HG03354 (cell line): ENCODE results near the gene MAPT.
"Not testable (repeated sequence)": the region's sequence is repeated elsewhere in the genome, so short reads cannot be mapped to it uniquely, and the experiment has no call there.

Experiments used
- ATAC-seq: cut with Tn5 transposase; IDR thresholded peaks from one replicate; pipeline ENCODE4 v1.9.1; 2021; ENCODE audit warnings: mild to moderate bottlenecking; ENCODE audit not compliant: unreplicated experiment, poor library complexity, severe bottlenecking

Gene MAPT

DNA sequence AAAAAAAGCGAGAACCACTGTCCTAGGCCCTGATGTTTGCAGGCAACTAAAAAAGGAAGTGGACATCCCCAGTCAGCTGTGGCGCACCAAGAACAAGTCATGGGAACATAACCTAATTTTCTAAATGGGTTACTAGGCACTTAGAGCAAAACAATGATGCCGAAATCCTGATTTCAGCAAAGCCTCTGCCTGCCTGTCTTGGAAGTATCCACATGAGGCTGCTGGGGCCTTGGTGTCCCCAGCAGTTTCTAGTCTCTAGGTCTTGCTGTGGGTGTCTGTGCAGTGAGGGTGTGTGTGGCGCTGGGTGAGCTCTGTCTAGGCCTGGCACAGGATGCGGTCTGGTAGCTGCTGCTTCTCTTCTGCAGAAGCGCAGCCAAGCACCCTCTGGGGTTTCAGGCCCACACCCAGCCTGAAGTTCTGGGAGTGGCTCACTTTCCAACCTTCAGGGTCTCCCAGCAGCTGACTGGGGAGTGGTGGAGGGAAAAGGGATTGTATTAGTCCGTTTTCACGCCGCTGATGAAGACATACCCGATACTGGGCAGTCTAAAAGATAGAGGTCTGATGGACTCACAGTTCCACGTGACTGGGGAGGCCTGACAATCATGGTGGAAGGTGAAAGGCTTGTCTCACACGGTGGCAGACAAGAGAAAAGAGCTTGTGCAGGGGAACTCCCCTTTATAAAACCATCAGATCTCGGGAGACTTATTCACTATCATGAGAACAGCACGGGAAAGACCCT, 125.8 kb downstream of the MAPT start:
- no peak for ATAC-seq

DNA sequence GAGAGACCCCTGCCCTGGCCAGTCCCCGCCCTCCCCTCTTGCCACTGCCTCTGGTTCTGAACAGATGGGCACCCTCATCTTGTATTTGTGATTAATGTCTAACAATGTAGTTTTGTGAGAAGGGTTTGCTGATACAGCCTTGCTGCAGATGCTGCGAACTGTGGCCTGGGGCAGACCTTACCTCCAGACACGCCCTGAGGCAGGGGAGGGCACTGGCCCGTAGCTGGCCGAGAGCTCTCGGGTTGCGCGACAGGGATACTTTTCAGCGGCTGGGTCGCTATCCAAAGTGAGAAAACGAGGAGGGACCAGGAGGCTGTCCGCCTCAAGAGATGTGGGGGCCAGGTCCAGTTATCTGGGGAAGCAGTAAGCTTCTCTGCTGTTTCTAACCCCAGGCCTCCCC, 126.6 kb downstream of the MAPT start:
- ATAC-seq, result no peak

DNA sequence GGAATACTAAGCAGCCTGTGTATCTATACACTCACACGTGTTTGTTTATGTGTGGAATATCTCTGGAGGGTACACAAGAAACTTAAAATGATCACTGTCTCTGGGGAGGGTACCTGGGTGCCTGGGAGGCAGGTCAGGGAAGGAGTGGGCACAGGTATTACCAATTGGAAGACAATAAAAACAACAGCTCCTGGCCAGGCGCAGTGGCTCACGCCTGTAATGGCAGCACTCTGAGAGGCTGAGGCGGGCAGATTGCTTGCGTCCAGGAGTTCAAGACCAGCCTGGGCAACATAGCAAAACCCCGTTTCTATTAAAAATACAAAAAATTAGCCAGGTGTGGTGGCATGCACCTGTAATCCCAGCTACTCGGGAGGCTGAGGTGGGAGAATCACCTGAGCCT, 129.0 kb downstream of the MAPT start:
- not testable (repeated sequence) for ATAC-seq

DNA sequence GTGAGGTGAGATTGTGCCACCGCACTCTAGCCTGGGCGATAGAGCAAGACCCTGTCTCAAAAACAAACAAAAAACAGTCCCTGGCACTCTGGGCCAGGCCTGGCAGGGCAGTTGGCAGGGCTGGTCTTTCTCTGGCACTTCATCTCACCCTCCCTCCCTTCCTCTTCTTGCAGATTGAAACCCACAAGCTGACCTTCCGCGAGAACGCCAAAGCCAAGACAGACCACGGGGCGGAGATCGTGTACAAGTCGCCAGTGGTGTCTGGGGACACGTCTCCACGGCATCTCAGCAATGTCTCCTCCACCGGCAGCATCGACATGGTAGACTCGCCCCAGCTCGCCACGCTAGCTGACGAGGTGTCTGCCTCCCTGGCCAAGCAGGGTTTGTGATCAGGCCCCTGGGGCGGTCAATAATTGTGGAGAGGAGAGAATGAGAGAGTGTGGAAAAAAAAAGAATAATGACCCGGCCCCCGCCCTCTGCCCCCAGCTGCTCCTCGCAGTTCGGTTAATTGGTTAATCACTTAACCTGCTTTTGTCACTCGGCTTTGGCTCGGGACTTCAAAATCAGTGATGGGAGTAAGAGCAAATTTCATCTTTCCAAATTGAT, 129.5 kb downstream of the MAPT start:
- ATAC-seq, result no peak

DNA sequence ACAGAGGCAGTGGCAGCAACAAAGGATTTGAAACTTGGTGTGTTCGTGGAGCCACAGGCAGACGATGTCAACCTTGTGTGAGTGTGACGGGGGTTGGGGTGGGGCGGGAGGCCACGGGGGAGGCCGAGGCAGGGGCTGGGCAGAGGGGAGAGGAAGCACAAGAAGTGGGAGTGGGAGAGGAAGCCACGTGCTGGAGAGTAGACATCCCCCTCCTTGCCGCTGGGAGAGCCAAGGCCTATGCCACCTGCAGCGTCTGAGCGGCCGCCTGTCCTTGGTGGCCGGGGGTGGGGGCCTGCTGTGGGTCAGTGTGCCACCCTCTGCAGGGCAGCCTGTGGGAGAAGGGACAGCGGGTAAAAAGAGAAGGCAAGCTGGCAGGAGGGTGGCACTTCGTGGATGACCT, 130.2 kb downstream of the MAPT start:
- ATAC-seq, result no peak

DNA sequence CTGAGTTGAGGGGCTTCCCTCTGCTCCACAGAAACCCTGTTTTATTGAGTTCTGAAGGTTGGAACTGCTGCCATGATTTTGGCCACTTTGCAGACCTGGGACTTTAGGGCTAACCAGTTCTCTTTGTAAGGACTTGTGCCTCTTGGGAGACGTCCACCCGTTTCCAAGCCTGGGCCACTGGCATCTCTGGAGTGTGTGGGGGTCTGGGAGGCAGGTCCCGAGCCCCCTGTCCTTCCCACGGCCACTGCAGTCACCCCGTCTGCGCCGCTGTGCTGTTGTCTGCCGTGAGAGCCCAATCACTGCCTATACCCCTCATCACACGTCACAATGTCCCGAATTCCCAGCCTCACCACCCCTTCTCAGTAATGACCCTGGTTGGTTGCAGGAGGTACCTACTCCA, 130.7 kb downstream of the MAPT start:
- no peak for ATAC-seq

DNA sequence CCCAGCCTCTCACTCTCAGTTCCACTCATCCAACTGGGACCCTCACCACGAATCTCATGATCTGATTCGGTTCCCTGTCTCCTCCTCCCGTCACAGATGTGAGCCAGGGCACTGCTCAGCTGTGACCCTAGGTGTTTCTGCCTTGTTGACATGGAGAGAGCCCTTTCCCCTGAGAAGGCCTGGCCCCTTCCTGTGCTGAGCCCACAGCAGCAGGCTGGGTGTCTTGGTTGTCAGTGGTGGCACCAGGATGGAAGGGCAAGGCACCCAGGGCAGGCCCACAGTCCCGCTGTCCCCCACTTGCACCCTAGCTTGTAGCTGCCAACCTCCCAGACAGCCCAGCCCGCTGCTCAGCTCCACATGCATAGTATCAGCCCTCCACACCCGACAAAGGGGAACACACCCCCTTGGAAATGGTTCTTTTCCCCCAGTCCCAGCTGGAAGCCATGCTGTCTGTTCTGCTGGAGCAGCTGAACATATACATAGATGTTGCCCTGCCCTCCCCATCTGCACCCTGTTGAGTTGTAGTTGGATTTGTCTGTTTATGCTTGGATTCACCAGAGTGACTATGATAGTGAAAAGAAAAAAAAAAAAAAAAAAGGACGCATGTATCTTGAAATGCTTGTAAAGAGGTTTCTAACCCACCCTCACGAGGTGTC, 131.3 kb downstream of the MAPT start:
- ATAC-seq, result no peak

- ATAC-seq, result no peak
Observed at GRCh38 chr17:46026166-46027047, 132.1 kb downstream of the MAPT start.

- no peak for ATAC-seq
Observed at GRCh38 chr17:46027048-46027975, 133.0 kb downstream of the MAPT start.

DNA sequence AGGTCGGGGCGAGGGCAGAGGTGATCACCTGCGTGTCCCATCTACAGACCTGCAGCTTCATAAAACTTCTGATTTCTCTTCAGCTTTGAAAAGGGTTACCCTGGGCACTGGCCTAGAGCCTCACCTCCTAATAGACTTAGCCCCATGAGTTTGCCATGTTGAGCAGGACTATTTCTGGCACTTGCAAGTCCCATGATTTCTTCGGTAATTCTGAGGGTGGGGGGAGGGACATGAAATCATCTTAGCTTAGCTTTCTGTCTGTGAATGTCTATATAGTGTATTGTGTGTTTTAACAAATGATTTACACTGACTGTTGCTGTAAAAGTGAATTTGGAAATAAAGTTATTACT, 133.6 kb downstream of the MAPT start:
- ATAC-seq, result no peak

GRCh38 chr17:46028374-46028773, 134.0 kb downstream of the MAPT start:
- ATAC-seq, result no peak

DNA sequence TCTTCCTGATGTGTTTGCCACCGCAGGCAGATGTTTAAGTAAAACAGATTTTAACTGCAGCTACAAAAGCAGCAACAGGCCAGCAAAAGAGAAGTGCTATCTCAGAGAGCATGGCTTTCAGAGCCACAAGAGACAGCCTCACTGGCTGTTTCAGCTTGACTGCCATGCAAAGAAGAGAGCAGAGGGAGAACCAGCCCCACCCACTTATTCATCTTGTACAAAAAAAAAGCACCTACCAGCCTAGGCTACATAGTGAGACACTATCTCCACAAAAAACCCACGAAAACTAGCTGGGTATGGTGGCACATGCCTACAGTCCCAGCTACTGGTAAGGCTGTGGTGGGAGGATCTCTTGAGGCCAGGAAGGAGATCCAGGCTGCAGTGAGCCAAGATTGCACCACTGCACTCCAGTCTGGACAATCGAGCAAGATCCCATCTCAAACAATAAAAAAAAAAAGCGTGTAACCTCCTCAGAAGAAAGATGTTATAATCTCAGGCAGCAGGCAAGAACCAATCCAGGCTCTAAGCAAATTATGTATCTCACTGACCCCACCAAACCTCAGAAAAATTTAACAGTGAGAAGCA, 134.7 kb downstream of the MAPT start:
- no peak for ATAC-seq

DNA sequence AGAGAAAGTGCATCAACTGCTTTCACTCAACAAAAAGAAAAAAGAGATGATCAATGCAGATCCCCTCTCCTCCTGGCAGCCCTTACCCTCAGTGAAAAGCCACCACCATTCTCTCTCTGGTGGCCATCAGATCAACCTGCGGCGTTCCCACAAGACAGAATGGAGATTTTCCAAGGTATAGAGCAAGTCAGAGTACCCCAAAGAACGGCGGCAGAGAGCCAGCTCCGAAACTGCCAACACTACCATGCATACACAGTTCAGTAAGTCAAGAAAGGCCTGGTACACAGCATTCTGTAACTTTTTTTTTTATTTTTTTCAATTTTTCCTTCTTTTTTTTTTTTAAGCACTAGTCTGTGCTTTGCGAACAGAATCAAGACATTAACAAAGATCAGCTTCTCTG, 135.3 kb downstream of the MAPT start:
- no peak for ATAC-seq

- ATAC-seq, result no peak
Observed at GRCh38 chr17:46030752-46031151, 136.4 kb downstream of the MAPT start.

GRCh38 chr17:46031440-46031839, 137.1 kb downstream of the MAPT start:
- ATAC-seq, result no peak

DNA sequence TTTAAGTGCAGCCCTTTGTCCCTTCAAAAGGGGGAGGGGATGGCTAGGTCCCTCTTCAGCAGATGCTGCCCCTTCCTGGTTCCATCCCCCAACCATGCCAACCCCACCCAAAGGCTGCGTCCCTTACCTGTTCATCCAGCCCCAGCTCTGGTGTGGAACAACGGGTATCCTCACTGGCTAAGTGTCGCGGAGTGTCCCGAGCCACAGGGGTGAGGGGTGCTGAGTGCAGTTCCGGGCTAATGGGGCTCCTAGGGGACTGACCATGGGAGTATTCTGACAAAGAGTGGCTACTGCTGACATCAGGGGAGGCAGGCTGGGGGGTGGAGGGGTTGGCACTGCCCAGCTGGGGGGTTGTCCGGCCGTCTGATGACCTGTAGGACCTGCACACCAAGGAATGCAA, 137.6 kb downstream of the MAPT start:
- no peak for ATAC-seq

DNA sequence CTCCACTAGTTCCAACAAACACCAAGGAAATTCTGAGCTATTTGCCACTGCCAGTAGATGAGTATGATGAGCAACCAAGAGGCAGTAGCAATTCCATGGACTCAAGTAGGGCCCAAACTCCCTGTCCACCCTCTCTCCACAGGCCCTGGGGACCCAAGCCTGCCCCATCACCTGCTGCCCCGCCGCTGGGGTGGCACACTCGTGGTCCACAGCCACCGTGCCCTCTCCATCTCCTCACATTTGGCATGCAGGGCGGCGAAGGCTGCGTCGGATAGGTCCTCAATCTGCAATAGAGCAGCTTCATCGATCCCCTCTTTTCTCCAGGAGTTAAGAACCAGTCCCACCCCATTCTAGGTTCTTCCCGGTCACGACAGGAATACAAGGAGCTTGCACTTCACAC, 138.6 kb downstream of the MAPT start:
- ATAC-seq, result no peak

GRCh38 chr17:46033392-46033791, 139.0 kb downstream of the MAPT start:
- ATAC-seq, result no peak
